ENCODE measurements around the gene RIF1. TPM values are rescaled to one million over a fixed set of nuclear protein-coding genes. Genes with fewer than 3 reads are reported as not detected.

RIF1 gene
- total and polyA plus RNA-seq, 2 experiments from 2014 or later, result 20.9 to 26.5 TPM

DNA sequence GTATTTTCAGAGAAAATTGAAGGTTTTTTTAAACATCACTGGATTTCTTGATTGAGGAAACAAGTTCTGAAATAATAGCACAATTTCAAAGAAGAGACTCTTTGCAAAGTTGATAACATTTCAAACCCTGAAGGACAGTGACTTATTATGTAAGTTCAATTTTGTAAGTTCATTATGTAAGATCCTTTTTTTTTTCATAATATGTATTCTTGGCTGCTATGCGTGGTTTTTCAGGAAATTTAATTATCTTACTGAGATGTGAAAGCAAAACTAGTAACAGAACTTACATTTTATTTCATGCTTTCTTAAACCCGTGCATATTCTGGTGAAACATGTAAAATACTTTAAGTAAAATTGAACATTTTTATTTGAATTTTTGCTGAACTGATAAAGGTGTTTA is 65.4 kb downstream of the RIF1 start:
- H4K20me1 ChIP-seq (ENCODE audit: insufficient read depth), result no peaks in the 10 kb centered on the region
- H2AFZ ChIP-seq, result no peak overlapping the region
- no peak overlapping the region for H3K9ac ChIP-seq
- no peak overlapping the region for H3K4me2 ChIP-seq (ENCODE audit: unreplicated experiment)
- H3K9me2 ChIP-seq (ENCODE audit: insufficient read depth), result no peaks in the 10 kb centered on the region
- H3K27me3 ChIP-seq (replicated peaks; ENCODE audit: insufficient read depth), result no peaks in the 10 kb centered on the region
- no peaks in the 10 kb centered on the region for H3F3A ChIP-seq (ENCODE audit: insufficient read depth)
- TF ChIP-seq EZH2phosphoT487 (IDR thresholded peaks at IDR 0.05; ENCODE audit: insufficient read depth, low read depth) (no peak), EZH2 (IDR thresholded peaks at IDR 0.05; ENCODE audit: insufficient read depth, poor library complexity, severe bottlenecking) (no peak)
- no peaks in the 10 kb centered on the region for H3K9me3 ChIP-seq (ENCODE audit: low read depth)
- no peak overlapping the region for H3K27ac ChIP-seq
- in situ Hi-C loops (cut with MboI), result no loop called here
- DNase-seq, result no peak
- WGBS, 2 experiments (ENCODE audit: low coverage in 1 of 2, low lambda C conversion rate in 2 of 2, missing lambda C conversion rate in 2 of 2), result 34 to 38% methylated on average over 2 of the region's 2 CpGs
- no peaks in the 10 kb centered on the region for H3K4me1 ChIP-seq (ENCODE audit: insufficient read depth)
- H3K79me2 ChIP-seq (ENCODE audit: insufficient read depth), result peaks cover 33% of the 10 kb centered on the region
- peaks cover 61% of the 10 kb centered on the region for H3K36me3 ChIP-seq (ENCODE audit: low read depth)
- H3K4me3 ChIP-seq, result no peak overlapping the region

DNA sequence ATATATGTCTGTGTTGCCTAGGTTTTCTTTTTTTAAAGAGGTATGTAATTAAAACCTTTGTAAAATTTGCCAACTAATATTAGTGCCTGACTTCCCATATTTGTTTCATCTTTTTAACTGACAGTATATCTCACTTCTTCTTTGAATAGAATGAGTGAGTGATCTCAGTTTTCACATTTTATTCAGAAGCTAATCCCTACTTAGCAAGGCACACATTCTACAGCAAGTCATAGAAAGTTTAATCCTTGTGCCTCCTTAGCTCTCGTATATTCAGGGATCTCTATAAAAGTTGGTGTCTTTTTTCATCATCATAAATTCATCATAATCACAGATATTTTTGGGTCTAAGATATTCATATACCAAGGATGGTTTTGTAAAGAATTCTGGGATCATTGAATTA is 66.6 kb downstream of the RIF1 start:
- no peaks in the 10 kb centered on the region for H3K9me2 ChIP-seq (ENCODE audit: insufficient read depth)
- H2AFZ ChIP-seq, result no peak overlapping the region
- H4K20me1 ChIP-seq (ENCODE audit: insufficient read depth), result no peaks in the 10 kb centered on the region
- no peaks in the 10 kb centered on the region for H3K4me1 ChIP-seq (ENCODE audit: insufficient read depth)
- no peak overlapping the region for H3K4me3 ChIP-seq
- no peaks in the 10 kb centered on the region for H3K27me3 ChIP-seq (replicated peaks; ENCODE audit: insufficient read depth)
- H3K9me3 ChIP-seq (ENCODE audit: low read depth), result no peaks in the 10 kb centered on the region
- H3F3A ChIP-seq (ENCODE audit: insufficient read depth), result no peaks in the 10 kb centered on the region
- in situ Hi-C loops (cut with MboI), result no loop called here
- H3K4me2 ChIP-seq (ENCODE audit: unreplicated experiment), result no peak overlapping the region
- WGBS, 2 experiments (ENCODE audit: low coverage in 1 of 2, low lambda C conversion rate in 2 of 2, missing lambda C conversion rate in 2 of 2), result 98 to 100% methylated on average over 1 of the region's 1 CpG
- peaks cover 21% of the 10 kb centered on the region for H3K79me2 ChIP-seq (ENCODE audit: insufficient read depth)
- peaks cover 52% of the 10 kb centered on the region for H3K36me3 ChIP-seq (ENCODE audit: low read depth)
- TF ChIP-seq EZH2 (IDR thresholded peaks at IDR 0.05; ENCODE audit: insufficient read depth, poor library complexity, severe bottlenecking), result no peak
- no peak for TF ChIP-seq EZH2phosphoT487 (IDR thresholded peaks at IDR 0.05; ENCODE audit: insufficient read depth, low read depth)
- no peak overlapping the region for H3K9ac ChIP-seq
- DNase-seq, result no peak
- no peak overlapping the region for H3K27ac ChIP-seq

DNA sequence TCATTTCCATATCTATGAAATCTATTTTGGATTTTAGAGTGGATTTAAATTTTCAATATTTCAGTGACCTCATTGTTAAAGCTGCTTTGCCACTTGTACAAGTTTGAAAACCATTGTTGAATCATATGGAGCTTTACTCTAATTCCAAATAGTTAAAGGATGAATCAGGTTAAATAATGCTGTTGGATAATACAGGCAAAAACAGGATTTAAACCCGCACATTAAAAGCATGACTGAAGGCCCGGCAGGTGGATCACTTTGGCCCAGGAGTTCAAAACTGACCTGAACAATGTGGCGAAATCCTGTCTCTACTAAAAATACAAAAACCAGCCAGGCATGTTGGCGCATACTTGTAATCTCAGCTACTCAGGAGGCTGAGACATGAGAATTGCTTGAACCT is 68.3 kb downstream of the RIF1 start:
- H3K9me2 ChIP-seq (ENCODE audit: insufficient read depth), result no peaks in the 10 kb centered on the region
- no peaks in the 10 kb centered on the region for H3K4me1 ChIP-seq (ENCODE audit: insufficient read depth)
- H3K9ac ChIP-seq, result no peak overlapping the region
- H3K9me3 ChIP-seq (ENCODE audit: low read depth), result no peaks in the 10 kb centered on the region
- in situ Hi-C loops (cut with MboI), result no loop called here
- no peaks in the 10 kb centered on the region for H3K27me3 ChIP-seq (replicated peaks; ENCODE audit: insufficient read depth)
- H4K20me1 ChIP-seq (ENCODE audit: insufficient read depth), result no peaks in the 10 kb centered on the region
- H3K27ac ChIP-seq, result no peak overlapping the region
- no peak overlapping the region for H3K4me3 ChIP-seq
- peak; percentile 48 for DNase-seq
- H3K36me3 ChIP-seq (ENCODE audit: low read depth), result peaks cover 50% of the 10 kb centered on the region
- H3K79me2 ChIP-seq (ENCODE audit: insufficient read depth), result peaks cover 21% of the 10 kb centered on the region
- H3F3A ChIP-seq (ENCODE audit: insufficient read depth), result no peaks in the 10 kb centered on the region
- H2AFZ ChIP-seq, result no peak overlapping the region
- H3K4me2 ChIP-seq (ENCODE audit: unreplicated experiment), result no peak overlapping the region
- TF ChIP-seq EZH2 (IDR thresholded peaks at IDR 0.05; ENCODE audit: insufficient read depth, poor library complexity, severe bottlenecking) (no peak), EZH2phosphoT487 (IDR thresholded peaks at IDR 0.05; ENCODE audit: insufficient read depth, low read depth) (no peak)
- 98 to 99% methylated on average over 4 of the region's 4 CpGs for WGBS, 2 experiments (ENCODE audit: low coverage in 1 of 2, low lambda C conversion rate in 2 of 2, missing lambda C conversion rate in 2 of 2)

DNA sequence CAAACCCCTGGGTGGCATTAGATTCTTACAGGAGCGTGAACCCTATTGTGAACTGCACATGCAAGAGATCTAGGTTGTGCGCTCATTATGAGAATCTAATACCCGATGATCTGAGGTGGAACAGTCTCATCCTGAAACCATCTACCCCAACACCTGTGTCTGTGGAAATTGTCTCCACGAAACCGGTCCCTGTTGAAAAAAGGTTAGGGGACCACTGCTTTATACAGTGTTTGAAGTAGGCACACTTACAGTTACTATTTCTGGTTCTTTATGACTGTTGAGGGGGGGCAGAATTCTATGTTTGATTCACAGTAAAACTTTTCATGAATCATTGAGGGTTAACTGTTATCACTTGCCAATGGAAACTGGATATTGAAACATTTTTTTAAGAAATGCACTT is 72.0 kb downstream of the RIF1 start:
- peaks cover 25% of the 10 kb centered on the region for H3K36me3 ChIP-seq (ENCODE audit: low read depth)
- H3K79me2 ChIP-seq (ENCODE audit: insufficient read depth), result peaks cover 19% of the 10 kb centered on the region
- no peaks in the 10 kb centered on the region for H3K9me3 ChIP-seq (ENCODE audit: low read depth)
- H3K27ac ChIP-seq, result no peak overlapping the region
- no peak overlapping the region for H3K4me2 ChIP-seq (ENCODE audit: unreplicated experiment)
- WGBS, 2 experiments (ENCODE audit: low coverage in 1 of 2, low lambda C conversion rate in 2 of 2, missing lambda C conversion rate in 2 of 2), result 99% methylated on average over 5 of the region's 5 CpGs
- no peaks in the 10 kb centered on the region for H3K27me3 ChIP-seq (replicated peaks; ENCODE audit: insufficient read depth)
- no peaks in the 10 kb centered on the region for H3K4me1 ChIP-seq (ENCODE audit: insufficient read depth)
- H3K4me3 ChIP-seq, result no peak overlapping the region
- H3K9ac ChIP-seq, result no peak overlapping the region
- no peak for TF ChIP-seq EZH2 (IDR thresholded peaks at IDR 0.05; ENCODE audit: insufficient read depth, poor library complexity, severe bottlenecking)
- TF ChIP-seq EZH2phosphoT487 (IDR thresholded peaks at IDR 0.05; ENCODE audit: insufficient read depth, low read depth), result no peak
- H4K20me1 ChIP-seq (ENCODE audit: insufficient read depth), result no peaks in the 10 kb centered on the region
- no peak overlapping the region for H2AFZ ChIP-seq
- H3K9me2 ChIP-seq (ENCODE audit: insufficient read depth), result no peaks in the 10 kb centered on the region
- H3F3A ChIP-seq (ENCODE audit: insufficient read depth), result no peaks in the 10 kb centered on the region; the same call in 1 of the 2 replicates
- in situ Hi-C loops (cut with MboI), result no loop called here
- no peak for DNase-seq
